HG03520 (cell line): Measurements from ENCODE around the gene RPUSD4.

Experiments used
- ATAC-seq: cut with Tn5 transposase; IDR thresholded peaks from one replicate; pipeline ENCODE4 v1.9.1; 2021; ENCODE audit warnings: mild to moderate bottlenecking, moderate library complexity; ENCODE audit not compliant: unreplicated experiment

RPUSD4 gene

GRCh38 chr11:126185259-126186024 is 26.0 kb downstream of the RPUSD4 start:
- ATAC-seq = no peak

DNA sequence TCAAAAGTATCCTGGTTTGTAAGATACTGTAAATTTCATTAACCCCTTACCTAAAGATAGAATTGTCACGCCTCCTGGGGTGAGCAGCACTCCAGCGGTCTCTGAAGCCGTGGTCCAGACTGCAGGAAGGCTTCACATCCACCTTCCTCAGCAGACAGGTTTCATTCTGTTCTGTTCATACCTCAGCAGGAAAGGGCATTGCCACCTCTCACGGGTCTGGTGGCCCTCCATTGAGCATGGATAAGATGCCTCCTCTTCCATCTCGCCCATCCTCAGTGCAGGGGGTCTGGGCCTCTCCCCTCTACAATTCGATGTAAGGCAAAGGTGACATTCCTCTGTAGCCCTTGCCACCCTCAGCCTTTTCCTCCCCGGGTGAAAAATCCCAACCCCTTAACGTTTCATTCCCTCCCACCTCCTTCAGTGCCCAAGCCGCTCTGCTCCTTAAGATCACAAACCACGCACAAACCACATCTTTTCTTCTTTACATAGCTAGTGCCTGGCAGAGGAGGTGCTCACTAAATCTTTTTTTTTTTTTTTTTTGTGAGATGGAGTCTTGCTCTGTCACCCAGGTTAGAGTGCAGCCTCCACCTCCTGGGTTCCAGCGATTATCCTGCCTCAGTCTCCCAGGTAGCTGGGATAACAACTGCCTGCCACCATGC is 28.5 kb downstream of the RPUSD4 start:
- ATAC-seq = no peak

DNA sequence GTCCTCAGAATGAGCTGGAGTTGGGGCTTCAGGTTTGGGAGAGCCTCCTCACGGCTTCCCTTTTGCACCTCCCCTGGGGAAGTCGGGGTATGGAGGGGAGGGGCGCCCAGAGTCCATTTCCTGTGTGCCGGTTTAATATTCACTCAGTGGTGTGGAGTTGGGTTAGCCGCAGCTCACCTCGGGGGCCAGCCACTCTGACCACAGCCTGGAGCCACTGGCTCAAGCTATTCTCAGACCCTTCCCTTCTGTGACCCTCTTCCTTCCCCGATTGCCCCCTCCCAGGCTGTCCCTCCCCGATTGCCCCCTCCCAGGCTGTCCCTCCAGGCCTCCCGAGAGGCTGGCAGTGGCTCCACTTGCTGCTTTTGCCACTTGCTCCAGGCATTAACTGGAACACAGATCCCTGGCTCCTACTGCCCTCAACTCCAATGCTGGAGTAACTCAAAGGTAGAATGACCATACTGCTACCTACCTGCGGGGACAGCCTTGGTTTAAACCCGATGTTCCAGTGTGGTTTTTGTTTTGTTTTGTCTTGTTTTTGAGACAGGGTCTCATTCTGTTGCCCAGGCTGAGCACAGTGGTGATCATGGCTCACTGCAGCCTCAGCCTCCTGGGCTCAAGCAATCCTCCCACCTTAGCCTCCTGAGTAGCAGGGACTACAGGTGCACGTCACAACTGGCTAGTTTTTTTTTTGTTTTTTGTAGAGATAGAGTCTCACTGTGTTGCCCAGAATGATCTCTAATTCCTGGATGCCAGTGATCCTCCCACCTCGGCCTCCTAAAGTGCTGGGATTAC is 29.3 kb downstream of the RPUSD4 start:
- ATAC-seq = no peak

- no peak for ATAC-seq
These were observed 34.5 kb downstream of the RPUSD4 start for GRCh38 chr11:126176853-126177470.

DNA sequence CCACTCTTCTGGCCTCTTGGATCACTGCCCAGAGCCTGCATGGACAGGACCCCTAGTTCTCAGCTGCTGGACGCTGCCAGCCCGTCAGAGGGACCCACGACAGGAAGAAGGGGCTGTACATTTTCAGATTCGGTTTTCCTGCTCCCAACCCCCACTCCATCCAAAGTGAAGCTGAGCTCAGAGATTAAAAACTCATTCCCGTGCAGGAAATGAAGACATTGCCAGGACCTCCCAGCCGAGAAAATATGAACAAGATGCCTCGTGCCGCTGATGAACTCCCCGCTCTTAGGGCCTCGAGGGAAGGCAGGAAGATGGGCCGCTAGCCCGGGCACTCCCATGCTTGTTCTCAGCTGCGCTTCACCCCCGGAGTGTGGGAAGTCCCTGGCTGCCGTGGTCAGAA is 36.1 kb downstream of the RPUSD4 start:
- ATAC-seq = no peak

DNA sequence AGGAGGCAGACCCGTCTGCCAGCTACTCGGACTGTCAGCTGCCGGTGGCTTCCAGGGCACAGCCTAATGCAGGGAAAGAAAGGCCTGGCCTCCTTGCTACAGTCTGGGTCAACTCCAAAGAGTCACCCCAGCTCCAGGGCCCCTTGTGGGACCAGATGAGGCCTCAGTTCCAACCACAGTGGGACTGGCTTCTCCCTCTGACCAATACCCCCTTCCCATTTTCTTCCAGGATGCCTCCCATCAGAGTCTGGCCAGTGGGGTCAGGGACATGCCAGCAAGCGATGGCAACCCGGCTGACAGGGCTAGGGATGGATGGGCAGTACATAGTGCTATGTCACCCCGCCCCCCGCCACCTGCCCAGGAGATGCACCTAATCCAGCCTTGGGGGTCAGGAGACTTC is 36.6 kb downstream of the RPUSD4 start:
- ATAC-seq = no peak

- no peak for ATAC-seq
These were observed 38.2 kb downstream of the RPUSD4 start for GRCh38 chr11:126173257-126173656.

GRCh38 chr11:126172596-126173038 is 38.8 kb downstream of the RPUSD4 start:
- ATAC-seq = no peak

- ATAC-seq = no peak
These were observed 42.2 kb downstream of the RPUSD4 start for GRCh38 chr11:126169291-126169690.

- no peak for ATAC-seq
These were observed 44.0 kb downstream of the RPUSD4 start for GRCh38 chr11:126167488-126167887.

DNA sequence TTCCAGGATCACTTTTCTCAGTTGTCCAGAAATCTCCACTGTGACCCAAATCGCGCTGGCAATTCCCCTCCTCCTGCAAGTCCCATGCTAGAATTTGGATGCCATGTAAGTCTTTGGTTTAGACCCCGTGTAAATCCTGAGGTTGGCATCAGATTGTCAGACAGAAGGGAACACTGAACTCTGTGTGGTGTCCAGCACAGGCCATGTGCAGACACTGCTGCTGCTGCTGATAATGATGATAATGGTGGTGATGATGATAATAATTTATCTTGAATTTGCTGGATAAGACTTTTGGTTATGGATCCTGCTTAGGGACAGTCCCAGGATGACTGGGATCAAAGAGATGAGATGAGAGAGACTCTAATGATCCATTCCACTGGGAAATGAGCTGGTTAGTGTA is 45.0 kb downstream of the RPUSD4 start:
- ATAC-seq = no peak

DNA sequence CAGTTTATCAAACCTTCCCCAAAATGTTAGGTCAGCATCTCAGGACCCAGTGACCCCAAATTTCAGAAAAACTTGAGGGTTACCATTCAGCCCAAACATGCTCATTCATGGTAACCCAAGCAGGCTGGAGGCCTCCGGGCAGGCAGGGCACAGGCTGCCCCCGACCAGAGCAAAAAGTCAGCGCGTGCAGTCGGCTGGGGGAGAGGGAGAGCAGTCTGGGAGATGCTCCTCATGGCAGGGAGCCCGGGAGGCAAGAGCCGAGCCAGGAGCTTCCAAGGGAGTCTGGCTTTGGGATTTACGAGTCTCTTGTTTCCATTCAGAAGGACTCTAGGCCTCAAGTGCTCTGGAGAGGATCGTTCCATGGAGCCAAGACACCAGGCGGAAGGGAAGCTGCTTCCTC is 45.7 kb downstream of the RPUSD4 start:
- no peak for ATAC-seq

DNA sequence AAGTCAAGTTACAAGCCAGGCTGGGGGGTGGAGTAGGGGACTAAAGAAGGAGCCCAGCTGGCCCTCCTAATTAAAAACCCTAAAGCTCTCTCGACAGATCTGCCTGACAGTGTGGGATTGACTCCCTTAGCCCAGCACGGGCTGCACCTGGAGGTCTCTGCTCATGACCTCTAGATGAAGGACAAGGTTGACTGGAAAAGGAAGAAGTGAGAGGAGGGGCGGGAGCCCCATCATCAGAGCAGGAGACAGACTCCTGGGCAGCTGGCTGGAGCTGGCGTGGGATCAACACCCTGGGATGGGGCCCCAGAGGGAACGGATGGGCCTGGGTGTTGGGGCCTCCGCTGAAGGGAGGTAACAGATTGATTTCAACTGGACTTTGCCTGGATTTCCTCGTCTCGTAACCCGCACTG is 46.1 kb downstream of the RPUSD4 start:
- ATAC-seq = no peak

DNA sequence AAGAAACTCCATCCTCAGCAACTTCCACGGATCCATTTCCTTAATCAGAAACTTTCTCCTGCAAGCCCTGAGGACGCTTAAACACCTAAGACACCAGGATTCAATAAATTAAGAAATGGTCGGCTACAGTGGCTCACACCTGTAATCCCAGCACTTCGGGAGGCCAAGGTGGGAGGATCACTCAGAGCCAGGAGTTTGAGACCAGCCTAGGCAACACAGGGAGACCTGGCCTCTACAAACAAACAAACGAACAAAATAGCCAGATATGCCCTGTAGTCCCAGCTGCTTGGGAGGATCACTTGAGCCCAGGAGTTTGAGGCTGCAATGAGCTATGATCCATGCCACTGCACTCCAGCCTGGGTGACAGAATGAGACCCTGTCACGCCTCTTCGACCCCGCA is 46.7 kb downstream of the RPUSD4 start:
- ATAC-seq = no peak

DNA sequence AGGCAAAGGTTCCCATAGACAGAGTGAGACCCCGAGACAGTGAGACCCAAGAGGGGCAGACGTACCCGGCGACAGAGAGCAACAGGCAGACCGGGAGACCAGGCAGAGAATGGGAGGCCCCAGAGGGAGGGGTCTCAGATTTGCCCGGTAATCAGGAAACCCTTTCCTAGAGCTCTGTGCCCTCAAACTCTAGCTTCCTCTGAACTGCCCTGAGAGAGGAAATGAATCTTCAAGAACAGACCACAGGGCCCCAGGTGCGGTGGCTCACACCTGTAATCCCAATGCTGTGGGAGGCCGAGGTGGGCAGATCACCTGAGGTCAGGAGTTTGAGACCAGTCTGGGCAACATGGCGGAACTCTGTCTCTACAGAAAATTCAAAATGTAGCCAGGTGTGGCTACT is 47.7 kb downstream of the RPUSD4 start:
- ATAC-seq = no peak

DNA sequence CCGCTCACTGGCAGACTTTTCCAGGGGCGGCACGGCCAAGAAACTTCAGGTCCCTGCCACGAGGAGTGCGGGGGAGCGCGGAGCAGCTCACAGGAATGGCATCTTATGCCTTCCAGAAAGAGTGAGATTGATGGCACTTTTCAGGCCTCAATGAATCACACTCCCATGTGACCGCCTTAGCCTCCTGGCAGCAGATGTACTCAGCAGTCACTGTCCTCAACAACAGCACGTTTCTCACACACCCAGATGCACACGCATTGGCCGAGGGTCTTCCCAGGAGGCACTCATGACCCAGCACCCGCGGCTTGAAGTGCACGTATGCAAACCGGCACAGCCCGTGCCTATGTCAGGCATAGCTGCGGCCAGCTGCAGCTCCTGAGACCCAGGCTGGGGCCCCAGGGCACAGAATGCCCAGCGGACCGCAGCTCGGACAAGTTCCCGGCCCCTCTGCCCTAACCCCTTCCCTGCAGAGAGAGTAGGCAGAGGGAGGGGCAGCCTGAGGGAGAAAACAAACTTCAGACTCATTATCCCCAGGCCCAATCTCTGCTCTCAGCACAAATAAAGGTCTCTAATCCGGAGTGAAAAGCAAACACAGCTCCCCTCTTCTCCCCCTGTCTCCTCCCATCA is 48.3 kb downstream of the RPUSD4 start:
- ATAC-seq = no peak

GRCh38 chr11:126162306-126163030 is 49.0 kb downstream of the RPUSD4 start:
- ATAC-seq = no peak

DNA sequence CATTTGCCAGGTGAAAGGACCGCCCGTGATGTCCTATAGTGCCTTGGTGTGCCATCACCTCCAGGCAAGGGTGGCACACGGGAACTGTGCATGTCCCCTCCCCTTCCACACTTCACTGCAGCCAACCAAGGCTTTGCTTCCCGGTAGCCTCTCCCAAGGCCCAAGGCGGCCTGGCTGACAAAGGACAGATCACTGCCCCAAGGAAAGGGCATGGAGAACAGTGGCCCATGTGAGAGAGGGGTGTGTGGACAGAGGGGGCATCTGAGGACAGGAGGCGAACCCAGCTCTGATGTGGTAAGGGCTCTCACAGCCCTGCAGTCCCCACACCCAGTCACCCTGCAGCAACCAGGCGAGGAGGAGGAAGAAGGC is 50.4 kb downstream of the RPUSD4 start:
- no peak for ATAC-seq

DNA sequence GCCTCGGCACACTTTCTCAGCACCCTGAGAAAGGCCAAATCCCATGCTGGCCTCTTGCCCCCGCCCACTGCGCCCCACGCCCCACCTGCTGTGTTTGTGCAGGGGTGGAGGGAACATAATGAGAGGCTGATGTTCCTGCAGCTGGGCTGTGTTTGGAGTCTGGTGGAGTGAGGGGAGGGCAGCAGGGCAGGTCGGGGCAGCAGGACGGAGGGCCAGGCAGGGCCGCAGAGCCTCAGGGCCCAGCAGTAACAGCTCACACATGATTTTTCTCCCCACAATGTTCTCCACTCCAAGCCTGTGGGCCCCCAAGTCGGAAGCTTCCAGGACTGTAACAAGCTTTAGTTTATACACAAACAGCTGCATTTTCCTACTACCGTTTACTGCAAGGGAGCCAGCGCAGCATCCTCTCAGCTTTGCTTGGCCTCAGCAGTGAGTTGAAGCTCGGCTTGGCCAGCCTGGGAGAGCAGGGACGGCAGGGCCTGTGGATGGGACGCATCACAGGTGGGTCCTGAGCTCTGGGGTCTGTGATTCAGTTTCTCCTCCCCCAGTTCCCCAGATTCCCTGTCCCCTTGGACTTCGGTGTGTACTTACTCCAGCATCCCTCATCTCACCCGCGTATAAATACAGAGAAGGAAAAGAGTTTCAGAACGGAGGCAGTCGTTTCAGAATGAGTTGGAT is 51.0 kb downstream of the RPUSD4 start:
- no peak for ATAC-seq
